HG03520 (cell line): ENCODE results near the gene SRXN1.

ENCODE experiments used
- ATAC-seq: cut with Tn5 transposase; IDR thresholded peaks from one replicate; pipeline ENCODE4 v1.9.1; 2021; ENCODE audit warnings: mild to moderate bottlenecking, moderate library complexity; ENCODE audit not compliant: unreplicated experiment

Gene SRXN1

GRCh38 chr20:637559-637958, 15.4 kb downstream of the SRXN1 start:
- ATAC-seq: no peak

DNA sequence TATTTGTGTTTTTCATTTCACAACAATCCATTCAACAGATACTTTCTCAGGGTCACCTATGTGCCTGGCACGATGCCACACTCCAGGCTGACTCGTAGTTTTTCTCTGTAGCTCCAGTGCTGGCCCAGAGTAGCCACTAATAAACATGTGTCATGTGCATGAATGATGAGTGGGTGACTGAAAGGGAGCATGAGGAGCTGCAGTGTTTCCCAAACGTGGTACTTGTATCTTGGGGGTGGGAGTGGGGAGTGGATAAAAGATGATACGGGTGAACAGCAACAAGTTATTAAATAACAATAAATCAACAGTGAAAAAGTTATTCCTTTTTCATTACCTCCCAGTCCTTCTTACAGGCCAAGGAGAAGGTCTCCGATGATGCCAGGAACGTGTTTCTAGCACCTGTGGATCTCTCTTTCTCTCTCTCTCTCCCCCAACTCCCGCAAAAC, 17.1 kb downstream of the SRXN1 start:
- ATAC-seq: no peak

DNA sequence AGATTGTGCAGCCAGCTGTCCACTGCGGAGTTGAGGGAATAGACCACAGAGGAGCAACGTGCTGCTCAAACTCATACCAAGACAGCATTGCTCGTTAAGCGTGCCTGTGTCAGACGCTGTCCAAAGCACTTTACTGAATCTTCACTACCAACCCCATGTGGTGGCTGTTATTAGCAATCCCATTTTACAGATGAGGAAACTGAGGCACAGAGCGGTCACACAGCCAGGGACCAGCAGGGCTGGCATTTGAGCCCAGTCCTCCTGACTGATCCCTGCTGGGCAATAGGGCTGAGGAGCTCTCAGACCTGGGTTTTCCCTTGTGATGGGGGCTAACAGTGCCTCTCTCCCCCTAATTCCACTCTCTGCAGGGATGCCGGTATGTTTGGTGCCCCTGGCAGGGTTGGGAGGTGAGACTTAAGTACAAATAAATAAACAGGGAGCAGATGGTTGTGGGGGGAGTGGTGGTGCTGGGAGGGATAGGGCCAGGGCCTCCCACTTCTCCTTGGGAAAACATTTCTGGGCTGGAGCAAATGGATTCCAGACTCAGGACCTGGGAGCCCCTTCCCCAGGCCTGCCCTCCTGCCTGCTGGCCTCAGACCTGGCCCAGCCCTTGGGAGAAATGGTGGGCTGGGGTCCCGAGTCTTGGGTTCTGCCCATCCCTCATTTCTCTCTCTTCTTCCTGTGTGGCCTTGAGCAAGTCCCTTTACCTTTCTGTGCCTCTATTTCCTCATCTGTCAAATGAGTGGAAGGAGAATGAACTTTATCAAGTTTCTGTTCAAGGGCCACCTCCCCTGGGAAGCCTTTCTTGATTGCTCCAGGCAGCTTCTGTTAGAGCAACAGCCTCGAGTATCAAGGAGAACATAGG, 17.7 kb downstream of the SRXN1 start:
- ATAC-seq: no peak

DNA sequence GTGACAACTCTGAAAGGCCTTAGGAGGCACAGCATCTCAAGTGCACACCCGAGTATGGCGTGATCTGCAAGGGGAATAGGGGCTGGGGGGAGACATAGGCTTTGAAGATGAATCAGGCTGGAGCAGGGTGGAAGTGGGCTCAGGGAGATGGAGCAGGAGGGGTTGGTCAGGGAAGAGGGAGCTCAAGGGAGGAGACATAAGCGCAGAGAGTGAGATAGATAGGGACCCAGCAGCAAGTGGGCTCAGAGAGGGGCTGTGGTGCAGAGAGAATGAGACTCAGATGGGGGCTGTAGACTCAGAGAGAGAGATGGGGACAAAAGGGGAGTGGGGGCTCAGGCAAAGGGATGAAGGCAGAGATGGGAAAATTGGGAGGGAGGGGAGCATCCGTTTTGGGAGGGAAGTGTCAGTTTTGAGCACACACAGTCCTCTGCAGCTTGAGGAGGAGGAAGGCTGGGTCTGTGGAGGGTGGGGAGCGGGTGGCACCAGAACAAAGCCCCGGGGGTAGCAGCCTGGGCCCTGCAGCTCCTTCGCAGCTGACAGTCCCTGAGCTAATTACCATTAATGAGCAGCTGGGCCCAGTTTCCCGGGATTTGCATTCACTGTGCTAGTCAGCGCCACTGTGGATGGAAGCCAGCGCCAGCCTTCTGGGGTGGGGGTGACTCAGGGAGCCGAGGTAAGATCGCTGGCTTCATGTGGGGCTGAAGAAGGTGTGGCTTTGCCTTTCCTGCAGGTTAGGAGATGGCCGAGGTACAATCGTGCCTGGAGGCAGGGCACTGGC, 18.7 kb downstream of the SRXN1 start:
- ATAC-seq: no peak

DNA sequence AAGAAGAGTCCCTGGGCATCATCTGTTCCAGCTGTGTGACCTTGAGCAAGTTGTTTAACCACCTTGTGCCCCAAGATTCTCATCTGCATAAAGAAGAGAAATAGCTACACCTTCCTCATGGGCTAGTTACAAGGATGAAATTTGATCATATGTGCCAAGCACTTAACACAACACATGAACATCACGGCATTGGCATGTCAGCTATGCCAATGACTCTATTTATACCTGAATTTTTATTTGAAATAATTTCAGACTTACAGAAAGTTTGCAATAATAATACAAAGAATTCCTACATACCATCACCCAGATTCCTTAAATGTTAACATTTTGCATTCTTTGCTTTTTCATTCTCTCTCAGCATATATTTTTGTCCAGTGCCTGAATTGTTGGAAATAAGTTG, 21.9 kb downstream of the SRXN1 start:
- no peak for ATAC-seq

- ATAC-seq: no peak
Observed at GRCh38 chr20:626579-626978, 26.4 kb downstream of the SRXN1 start.

DNA sequence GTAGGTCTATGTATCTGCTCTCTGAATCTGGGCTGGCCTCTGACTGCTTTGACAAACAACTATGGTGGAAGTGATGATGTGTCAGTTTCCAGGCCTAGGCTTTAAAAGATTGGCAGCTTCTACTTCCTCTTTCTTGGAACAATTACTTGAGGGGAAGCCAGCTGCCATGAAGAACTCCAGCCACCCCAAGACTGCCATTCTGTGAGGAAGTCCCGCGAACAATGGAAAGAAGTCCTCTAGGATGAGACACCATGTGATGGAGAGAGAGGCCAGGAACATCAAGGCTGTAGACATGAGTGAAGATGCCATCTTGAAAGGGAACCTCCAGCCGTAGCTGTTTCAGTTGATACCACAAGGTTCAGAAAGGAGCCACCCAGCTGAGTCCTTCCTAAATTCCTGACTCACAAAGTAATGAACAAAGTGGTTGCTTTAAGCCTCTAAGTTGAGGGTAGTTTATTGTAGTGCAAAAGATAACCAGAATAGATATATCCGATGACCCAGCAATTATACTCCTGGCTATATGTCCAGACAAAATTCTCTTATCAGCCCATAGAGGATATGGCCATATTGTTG, 27.6 kb downstream of the SRXN1 start:
- no peak for ATAC-seq

DNA sequence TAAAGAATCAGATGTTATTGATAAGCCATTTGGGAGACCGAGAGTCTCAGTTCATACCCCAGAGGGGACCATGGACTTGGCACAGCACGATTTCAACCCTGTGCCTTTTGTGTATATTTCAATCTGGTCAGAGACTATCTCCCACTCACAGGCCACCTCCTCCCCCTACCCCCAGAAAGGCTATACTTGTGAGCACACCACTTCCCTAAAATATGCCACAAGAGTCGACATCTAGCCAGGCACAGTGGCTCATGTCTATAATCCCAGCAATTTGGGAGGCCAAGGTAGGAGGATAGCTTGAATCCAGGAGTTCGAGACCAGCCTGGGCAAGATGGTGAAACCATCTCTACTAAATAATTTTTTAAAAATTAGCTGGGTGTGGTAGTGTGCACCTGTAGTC, 29.3 kb downstream of the SRXN1 start:
- no peak for ATAC-seq

GRCh38 chr20:623021-623420, 30.0 kb downstream of the SRXN1 start:
- no peak for ATAC-seq

- no peak for ATAC-seq
Observed at GRCh38 chr20:622161-622560, 30.8 kb downstream of the SRXN1 start.

DNA sequence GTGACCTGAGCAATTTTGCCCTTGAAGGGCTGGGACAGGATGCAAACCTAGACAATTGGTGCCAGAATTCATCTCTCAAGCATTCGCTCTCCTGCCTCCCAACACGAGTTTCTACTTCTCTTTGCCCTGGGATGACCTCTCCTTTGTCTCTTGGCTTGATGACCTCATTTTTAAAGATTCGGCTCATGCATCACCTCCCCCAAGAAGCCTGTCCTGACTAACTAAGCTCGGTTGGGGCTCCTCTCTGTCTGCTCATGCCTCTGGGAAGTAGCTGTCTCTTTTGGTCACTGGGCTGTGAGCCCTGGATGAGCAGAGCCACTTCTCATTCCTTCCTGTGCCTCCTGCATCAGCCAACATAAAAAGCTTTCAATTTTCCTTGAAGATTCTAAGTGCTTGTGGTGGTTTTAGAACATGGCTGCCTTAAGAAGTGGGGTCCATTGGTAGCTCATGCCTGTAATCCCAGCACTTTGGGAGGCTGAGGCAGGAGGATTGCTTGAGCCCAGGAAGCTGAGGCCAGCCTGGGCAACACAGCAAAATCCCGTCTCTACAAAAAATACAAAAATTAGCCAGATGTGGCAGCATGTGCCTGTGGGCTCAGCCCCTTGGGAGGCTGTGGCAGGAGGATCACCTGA, 31.8 kb downstream of the SRXN1 start:
- ATAC-seq: no peak

DNA sequence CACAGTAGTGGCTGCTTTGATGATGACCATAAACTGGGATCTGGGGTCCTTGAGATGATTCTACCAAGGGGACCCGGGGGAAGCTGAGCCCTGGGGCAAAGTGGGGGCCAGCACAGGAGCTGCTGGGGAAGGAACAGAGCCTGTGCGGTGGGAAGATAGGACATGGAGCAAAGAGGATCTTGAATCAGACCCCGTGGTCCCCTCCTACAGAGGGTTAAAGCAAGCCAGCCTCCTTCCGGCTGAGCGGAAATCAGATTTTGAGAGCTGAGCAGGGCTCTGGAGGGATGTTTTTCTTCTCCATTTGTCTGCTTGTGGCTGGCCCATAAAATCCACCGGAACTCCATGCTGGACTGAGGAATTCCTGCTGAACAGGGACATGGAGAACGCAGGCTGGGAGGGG, 32.8 kb downstream of the SRXN1 start:
- no peak for ATAC-seq

DNA sequence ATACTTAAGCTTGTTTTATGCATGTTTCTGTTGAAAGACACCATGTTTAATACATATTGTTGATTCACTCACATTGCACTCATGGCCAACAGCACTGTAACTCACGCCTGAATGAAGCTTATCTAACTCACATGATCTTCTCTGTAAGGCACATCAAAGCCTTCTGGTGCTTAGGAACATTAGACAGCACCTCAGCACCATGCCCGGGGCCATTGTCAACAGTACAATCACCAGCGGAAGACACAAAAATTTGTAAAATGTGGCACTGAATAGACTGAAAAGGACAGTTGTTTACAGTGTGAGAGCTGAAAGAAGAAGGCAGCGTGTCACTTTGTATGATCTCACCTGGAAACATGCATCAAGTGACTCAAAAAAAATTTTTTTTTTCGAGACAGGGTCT, 34.0 kb downstream of the SRXN1 start:
- ATAC-seq: no peak

DNA sequence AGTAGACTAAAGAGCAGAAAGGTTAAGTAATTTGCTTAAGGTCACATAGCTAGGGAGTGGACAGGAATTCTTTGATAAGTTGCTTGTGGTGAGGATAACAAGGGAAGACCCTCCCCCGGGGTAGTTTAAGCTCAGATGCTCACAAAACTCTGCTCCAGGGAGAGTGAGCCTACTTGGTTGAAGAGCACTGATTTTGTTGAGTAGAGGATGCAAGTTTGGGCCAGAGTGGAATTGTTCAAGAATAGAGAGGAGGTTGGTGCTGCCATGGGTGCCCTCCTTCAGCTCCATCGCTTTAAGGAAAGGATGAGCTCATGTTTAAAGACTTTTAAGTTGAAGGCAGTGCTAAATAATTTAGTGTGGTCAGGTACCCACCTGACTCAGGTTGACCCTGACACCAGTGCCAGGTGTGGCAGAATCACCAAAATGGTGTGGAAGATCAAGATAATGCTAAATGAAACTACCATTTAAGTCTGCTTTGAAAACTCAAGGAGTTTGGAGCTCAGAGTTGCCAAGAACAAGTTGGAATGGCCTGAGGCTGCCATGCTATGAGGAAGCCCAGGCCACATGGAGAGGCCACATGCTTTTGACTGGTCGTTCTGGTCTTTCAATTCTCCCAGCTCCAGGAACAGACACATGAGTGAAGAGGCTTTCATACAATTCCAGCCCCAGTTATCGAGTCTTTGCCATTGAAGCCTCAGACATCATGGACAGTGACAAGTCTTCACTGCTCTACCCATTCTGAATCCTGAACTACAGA, 34.9 kb downstream of the SRXN1 start:
- ATAC-seq: no peak

GRCh38 chr20:615514-615913, 37.5 kb downstream of the SRXN1 start:
- no peak for ATAC-seq

- ATAC-seq: no peak
Observed at GRCh38 chr20:611843-612185, 41.2 kb downstream of the SRXN1 start.

DNA sequence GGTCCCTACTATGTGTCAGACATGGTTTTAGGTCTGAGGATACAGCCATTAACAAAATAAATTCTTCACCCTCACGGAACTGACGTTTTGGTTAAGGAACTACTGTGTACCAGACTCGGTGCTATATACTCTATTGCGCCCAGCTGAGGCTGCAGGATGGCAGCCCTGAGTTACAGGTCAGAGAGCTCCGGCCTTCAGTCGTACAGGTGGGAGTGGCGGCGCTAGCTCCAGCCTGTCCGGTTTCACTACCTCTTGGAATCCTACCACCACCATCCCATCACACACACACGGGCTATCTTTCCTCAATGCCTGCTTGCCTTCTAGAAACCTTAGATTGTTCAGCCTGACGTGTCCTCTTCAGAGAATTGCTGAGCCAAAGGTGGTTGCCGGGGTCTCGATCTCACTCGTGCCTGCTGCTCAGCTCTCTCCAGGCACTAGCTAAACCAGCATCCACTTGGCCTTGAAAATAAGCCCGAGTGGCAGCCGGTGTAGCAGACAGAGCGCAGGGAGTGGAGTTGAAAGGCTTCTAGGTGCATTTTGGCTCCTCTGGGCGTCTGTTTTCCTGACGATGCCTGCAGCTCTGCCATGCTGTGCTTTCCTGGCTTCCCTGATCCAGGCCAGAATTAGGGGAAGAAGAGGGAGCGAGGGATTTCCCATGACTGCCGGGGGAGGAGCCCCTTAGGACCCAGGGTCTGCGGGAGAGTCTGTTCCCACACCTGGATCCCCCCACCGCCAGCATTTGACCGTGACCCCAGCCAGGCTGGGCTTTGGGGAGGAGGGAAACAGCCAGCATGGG, 41.8 kb downstream of the SRXN1 start:
- no peak for ATAC-seq

DNA sequence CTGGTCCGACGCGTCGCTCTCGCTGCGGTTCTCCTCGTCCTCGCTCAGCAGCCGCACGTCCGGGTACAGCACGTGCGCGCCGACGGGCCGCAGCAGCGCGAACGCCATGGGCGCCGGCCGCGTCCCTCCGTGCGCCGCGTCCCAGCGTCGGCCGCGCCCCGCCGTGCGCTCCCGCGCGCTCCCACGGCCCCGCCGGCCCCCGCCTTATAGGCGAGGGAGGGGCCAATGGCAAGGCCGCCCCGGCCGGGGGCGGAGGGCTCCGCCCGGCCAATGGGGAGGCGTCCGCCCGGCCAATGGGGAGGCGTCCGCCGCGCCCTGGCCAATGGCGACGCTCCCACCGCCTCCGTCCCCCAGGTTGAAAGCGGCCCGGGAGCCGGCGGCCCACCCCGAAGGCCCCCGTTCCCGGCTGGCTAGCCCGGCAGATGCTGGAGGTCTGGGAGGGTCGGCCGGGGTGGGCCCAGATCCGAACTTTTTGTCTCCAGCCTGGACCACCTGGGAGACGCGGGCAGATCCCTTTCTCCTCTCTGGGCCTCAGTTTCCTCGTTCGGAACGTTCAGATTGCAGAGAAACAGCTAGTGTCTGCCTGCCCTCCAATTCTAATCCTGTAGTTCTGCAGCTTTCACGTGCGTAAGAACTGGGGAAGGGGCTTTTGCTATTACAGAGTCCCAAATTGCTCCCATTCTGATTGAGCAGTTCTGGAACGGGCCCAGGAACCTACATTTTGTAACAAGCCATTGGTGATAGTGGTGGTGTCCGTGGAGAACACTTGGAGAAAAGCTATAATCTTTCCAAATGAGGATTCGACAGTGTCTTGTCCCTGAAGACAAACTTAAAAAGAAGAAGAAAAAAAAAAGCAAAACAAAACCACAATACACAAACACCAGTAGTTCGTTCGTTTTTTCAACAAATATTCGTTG, 42.6 kb downstream of the SRXN1 start, which contains the start of gene TCF15:
TSS of gene TCF15 (minus strand) at position 180 of the 917 bp plus-strand sequence. CDS start at position 108, 72 bp downstream.
- ATAC-seq: no peak
